ENCODE measurements around the gene PSMD13. TPM values are rescaled to one million over a fixed set of nuclear protein-coding genes. Genes with fewer than 3 reads are reported as not detected.

The PSMD13 gene
- total RNA-seq, 4 donors from 2014 or later = 57.8 to 118 (median 93.8) TPM

DNA sequence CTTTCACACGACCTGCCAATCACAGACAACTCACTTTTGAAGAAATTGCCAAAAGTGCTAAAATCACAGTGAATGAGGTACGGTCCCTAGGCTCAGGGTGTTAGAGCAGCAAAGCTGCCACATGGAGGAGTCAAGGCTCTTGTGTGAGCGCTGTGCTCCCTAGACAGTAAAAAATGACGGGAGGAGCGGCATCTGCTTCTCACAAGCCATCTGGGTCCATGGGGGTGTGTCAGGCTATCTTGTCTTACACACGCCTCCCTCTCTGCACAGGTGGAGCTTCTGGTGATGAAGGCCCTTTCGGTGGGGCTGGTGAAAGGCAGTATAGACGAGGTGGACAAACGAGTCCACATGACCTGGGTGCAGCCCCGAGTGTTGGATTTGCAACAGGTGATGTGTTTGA lies 14.8 kb downstream of the PSMD13 start:
- TF ChIP-seq, protein P1, sequence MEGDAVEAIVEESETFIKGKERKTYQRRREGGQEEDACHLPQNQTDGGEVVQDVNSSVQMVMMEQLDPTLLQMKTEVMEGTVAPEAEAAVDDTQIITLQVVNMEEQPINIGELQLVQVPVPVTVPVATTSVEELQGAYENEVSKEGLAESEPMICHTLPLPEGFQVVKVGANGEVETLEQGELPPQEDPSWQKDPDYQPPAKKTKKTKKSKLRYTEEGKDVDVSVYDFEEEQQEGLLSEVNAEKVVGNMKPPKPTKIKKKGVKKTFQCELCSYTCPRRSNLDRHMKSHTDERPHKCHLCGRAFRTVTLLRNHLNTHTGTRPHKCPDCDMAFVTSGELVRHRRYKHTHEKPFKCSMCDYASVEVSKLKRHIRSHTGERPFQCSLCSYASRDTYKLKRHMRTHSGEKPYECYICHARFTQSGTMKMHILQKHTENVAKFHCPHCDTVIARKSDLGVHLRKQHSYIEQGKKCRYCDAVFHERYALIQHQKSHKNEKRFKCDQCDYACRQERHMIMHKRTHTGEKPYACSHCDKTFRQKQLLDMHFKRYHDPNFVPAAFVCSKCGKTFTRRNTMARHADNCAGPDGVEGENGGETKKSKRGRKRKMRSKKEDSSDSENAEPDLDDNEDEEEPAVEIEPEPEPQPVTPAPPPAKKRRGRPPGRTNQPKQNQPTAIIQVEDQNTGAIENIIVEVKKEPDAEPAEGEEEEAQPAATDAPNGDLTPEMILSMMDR (IDR thresholded peaks at IDR 0.05; ENCODE audit: low read depth) = no peak

DNA sequence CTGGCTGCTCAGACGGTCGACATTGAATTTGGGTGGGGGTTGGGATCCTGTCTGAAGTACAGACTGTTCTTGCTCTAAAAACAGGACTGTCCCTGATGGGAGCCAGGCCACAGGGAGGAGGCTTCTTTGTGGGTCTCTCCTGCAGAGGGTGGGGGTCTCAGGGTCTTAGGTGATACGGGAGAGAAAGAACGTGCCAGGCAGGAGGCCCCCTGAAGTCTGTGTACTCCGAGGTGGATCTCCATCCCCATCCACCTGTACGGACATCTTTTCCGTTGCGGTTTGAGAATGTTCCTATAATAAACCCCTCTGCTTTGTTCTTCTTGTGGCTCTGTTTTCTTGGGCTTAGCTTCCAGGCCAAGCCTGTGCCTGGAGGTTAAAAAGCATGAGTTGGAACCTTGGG lies 15.9 kb downstream of the PSMD13 start:
- TF ChIP-seq, protein P1 (IDR thresholded peaks at IDR 0.05; ENCODE audit: low read depth) = no peak

DNA sequence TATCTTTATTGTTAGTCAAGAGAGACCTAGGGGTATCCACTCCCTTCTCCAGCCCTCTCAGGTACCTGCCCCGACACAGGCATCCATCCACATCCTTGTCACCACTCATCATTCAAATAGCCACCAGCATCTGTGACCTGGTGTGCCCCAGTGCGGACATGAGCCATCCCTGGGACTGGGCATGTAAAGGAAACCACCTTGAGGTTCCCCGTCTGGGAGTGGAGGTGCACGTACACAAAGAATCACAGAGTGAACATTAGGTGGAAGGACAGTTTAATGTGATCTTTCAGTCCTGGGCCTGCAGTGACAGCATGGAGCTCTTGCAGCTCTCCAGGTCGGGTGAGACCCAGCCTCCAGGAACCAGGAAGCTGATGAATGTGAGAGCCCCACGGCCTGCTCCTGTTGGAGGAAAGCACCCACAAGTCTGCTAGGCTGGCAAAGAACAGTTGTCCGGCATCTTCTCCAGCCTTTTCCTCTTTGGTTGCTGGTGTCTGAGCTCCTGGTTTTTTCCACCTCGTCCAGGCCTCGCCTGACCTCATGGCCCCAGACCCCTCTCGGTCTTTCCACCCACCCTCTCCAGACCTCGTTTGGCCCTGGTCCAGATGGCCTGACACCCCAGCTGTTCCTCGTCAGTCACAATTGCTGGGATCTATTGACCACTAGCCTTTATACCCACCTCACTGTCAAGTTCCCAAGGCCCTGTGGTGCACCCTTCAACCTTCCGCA lies 16.5 kb downstream of the PSMD13 start:
- TF ChIP-seq, protein P1 (IDR thresholded peaks at IDR 0.05; ENCODE audit: low read depth) = no peak

DNA sequence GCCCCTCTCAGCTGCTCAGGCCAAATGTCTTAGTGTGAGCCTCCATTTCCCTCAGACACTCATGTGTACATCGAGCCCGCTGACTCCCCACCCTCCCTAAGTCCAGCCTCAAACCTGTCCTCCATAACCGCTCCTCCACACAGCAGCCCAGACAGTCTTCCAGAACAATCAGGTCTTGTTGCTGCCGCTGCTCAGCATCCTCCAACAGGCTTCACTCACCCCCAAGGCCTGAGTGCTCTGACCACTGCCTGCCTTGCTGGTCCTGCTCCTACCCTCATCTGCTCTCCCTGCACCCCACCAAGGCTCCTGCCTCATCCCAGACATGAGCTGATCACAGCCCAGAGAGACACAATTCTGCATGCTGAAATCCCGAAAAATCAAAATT lies 17.1 kb downstream of the PSMD13 start:
- TF ChIP-seq, protein P1 (IDR thresholded peaks at IDR 0.05; ENCODE audit: low read depth) = no peak

DNA sequence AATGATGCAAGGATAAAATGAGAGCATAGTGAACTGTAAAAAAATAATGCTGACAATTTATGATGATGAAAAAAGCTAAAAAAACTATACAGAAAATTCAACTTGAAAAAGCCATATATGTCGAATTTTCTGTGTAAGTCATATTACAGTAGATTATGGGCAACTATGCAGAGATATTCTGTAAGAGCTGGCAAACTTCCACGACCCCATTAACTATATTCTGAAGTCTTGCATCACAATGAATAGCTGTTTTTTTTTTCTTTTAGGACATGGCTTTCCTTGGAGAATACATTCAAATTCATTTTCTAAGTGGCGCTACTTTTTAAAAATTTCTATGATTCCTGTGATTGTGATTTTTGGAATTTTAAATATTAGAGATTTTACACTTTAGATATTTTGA lies 18.4 kb downstream of the PSMD13 start:
- TF ChIP-seq, protein P1 (IDR thresholded peaks at IDR 0.05; ENCODE audit: low read depth) = no peak

DNA sequence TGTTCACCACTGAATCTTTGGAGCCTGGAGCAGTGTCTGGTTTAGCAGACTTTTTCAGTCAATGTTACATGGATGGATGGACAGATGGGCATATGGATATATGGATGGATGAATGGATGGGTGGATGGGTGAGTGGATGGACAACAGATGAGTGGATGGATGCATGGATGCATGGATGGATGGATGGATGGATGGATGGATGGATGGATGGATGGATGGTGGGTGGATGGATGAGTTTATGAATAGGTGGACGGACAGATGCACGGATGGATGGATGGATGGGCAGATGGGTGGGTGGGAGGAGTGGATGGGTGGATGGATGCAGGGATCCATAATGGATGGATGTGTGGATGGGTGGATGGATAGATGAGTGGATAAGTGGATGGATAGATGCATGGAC lies 19.0 kb downstream of the PSMD13 start:
- TF ChIP-seq, protein P1 (IDR thresholded peaks at IDR 0.05; ENCODE audit: low read depth) = no peak

DNA sequence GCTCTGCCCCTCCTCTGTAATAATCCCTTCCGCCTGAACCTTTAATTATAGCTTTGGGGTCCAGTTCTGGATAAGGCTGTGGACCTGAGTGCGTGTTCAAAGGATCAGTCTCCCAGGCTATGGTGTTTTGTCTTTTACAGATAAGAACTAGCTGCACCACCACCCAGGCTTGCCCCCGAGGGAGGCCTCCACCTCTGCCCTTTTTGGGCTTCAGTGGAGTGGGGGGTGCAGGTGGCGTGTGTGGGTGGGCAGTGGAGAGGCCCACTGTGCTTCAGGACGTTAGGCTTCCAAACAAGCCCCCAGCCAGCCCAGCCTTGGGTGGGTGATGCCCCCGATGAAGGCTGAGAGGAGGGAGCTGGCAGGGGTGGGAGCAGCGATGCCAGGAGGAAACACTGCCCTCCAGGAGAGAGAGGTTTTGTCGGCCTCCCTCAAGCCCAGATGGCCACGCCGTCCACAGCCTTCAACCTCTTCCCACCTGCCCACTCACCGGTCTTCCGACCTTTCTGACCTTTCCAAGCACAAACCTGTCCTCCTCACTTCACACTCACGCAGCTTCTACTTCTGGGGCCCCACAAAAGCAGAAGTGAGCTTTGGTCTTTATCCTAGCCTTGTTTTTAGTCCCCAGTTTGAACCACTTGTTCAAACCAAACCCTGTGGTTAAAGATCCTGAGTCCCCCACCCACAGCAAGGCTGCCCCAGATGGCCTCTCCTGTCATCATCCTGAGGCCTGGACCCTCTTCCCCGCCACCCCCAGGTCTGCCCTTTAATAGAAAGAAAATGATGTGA lies 20.4 kb downstream of the PSMD13 start:
- TF ChIP-seq, protein P1 (IDR thresholded peaks at IDR 0.05; ENCODE audit: low read depth) = no peak
